GM12892 (cell line): Measurements from ENCODE around the gene EIF5AL1.
"Not testable (repeated sequence)": the region's sequence is repeated elsewhere in the genome, so short reads cannot be mapped to it uniquely, and the experiment has no call there.

Experiments
- DNase-seq: peaks from one replicate; pipeline ENCODE4 v3.0.0; 2011; ENCODE audit not compliant: insufficient read length
- FAIRE-seq: peaks from 2 replicates; lab custom pipeline; 2011; peaks lifted over from hg19 to GRCh38; lab: Jason Lieb, UNC
- POLR2A ChIP-seq: IDR thresholded peaks from 2 replicates; pipeline ENCODE4 v1.6.1; 2011; ENCODE audit warnings: low read depth, low read length, control low read depth
- POLR2AphosphoS5 ChIP-seq: IDR thresholded peaks from 2 replicates; pipeline ENCODE4 v1.6.1; 2011; ENCODE audit warnings: low read depth, low read length, control low read depth
- TAF1 ChIP-seq: IDR thresholded peaks from 2 replicates; pipeline ENCODE4 v1.6.1; 2011; ENCODE audit warnings: low read depth, mild to moderate bottlenecking, control low read depth, low read length, borderline replicate concordance

Gene EIF5AL1

GRCh38 chr10:79502561-79503309 lies 9.6 kb upstream of the EIF5AL1 start:
- FAIRE-seq (no peak), DNase-seq (no peak)

GRCh38 chr10:79503787-79504186 lies 8.5 kb upstream of the EIF5AL1 start:
- FAIRE-seq = peak; percentile 46

More at GRCh38 chr10:79502561-79503309, 9.6 kb upstream of the EIF5AL1 start:
- TF ChIP-seq POLR2A (no peak), TAF1 (no peak), POLR2AphosphoS5 (no peak)

GRCh38 chr10:79504483-79504882 lies 7.8 kb upstream of the EIF5AL1 start:
- FAIRE-seq = peak; percentile 36
- not testable (repeated sequence) for DNase-seq

More at GRCh38 chr10:79503787-79504186, 8.5 kb upstream of the EIF5AL1 start:
- DNase-seq = not testable (repeated sequence)

- not testable (repeated sequence) for FAIRE-seq, DNase-seq
These were observed 7.0 kb upstream of the EIF5AL1 start for GRCh38 chr10:79505328-79505727.

- FAIRE-seq = no peak
These were observed 6.5 kb upstream of the EIF5AL1 start for GRCh38 chr10:79505829-79506228.

GRCh38 chr10:79507440-79508167 lies 4.7 kb upstream of the EIF5AL1 start:
- DNase-seq = no peak
- TF ChIP-seq POLR2A = no peak
- no peak for TF ChIP-seq TAF1
- TF ChIP-seq POLR2AphosphoS5 = no peak
- no peak for FAIRE-seq

More at GRCh38 chr10:79505829-79506228, 6.5 kb upstream of the EIF5AL1 start:
- no peak for DNase-seq
- no peak for TF ChIP-seq POLR2A

GRCh38 chr10:79508245-79508644 lies 4.1 kb upstream of the EIF5AL1 start:
- not testable (repeated sequence) for FAIRE-seq, DNase-seq

- not testable (repeated sequence) for DNase-seq
- peak; percentile 68 for FAIRE-seq
These were observed 2.9 kb upstream of the EIF5AL1 start for GRCh38 chr10:79509306-79509933.

GRCh38 chr10:79509934-79510508 lies 2.3 kb upstream of the EIF5AL1 start:
- not testable (repeated sequence) for FAIRE-seq, DNase-seq

GRCh38 chr10:79516532-79517205 lies 4.3 kb downstream of the EIF5AL1 start:
- DNase-seq, FAIRE-seq: not testable (repeated sequence)

- DNase-seq, FAIRE-seq: not testable (repeated sequence)
These were observed 5.2 kb downstream of the EIF5AL1 start for GRCh38 chr10:79517567-79517966.

- DNase-seq, FAIRE-seq: not testable (repeated sequence)
These were observed 9.4 kb downstream of the EIF5AL1 start for GRCh38 chr10:79521751-79522150.

- not testable (repeated sequence) for DNase-seq, FAIRE-seq
These were observed 10.1 kb downstream of the EIF5AL1 start for GRCh38 chr10:79522464-79522863.

GRCh38 chr10:79523157-79523853 lies 11.0 kb downstream of the EIF5AL1 start:
- not testable (repeated sequence) for DNase-seq, FAIRE-seq

GRCh38 chr10:79525049-79525710 lies 12.8 kb downstream of the EIF5AL1 start:
- FAIRE-seq = peak; percentile 88
- not testable (repeated sequence) for DNase-seq

- not testable (repeated sequence) for FAIRE-seq, DNase-seq
These were observed 15.9 kb downstream of the EIF5AL1 start for GRCh38 chr10:79528261-79528660.
